ENCODE data around the gene CLPX.
"Not testable (repeated sequence)": the region's sequence is repeated elsewhere in the genome, so short reads cannot be mapped to it uniquely, and the experiment has no call there.

CLPX gene

GRCh38 chr15:65184868-65185717 lies at the start of gene CLPX:
TSS of gene CLPX (minus strand) at chr15:65185342. CDS start at chr15:65185153, 189 bp downstream.
- peak; percentile 95 for DNase-seq (ENCODE audit: low read depth)

- no peak for DNase-seq (ENCODE audit: low read depth)
Measured at GRCh38 chr15:65233696-65234095, 48.6 kb upstream of the CLPX start.

GRCh38 chr15:65232520-65232919 lies 47.4 kb upstream of the CLPX start:
- DNase-seq (ENCODE audit: low read depth) = no peak

DNA sequence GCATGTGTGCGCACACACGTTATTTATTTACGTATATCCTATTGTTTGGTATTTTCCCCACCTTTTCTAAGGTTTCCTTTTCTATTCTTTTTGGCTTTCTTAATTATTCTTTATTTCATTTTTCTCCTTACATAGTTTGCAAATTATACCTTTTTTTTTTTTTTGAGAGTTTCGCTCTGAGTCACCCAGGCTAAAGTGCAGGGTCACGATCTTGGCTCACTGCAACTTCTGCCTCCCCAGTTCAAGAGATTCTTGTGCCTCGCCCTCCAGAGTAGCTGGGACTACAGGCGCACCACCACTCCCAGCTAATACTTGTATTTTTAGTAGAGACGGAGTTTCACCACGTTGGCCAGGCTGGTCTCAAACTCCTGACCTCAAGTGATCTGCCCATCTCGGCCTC lies 46.2 kb upstream of the CLPX start:
- no peak for DNase-seq (ENCODE audit: low read depth)

DNA sequence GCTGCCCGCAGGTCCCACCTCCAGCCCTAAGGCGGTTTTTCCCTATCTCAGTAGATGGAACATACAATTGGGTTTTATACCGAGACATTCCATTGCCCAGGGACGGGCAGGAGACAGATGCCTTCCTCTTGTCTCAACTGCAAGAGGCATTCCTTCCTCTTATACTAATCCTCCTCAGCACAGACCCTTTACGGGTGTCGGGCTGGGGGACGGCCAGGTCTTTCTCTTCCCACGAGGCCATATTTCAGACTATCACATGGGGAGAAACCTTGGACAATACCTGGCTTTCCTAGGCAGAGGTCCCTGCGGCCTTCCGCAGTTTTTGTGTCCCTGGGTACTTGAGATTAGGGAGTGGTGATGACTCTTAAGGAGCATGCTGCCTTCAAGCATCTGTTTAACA lies 41.8 kb upstream of the CLPX start:
- DNase-seq (ENCODE audit: low read depth) = not testable (repeated sequence)

GRCh38 chr15:65226221-65226620 lies 41.1 kb upstream of the CLPX start:
- DNase-seq (ENCODE audit: low read depth) = no peak

DNA sequence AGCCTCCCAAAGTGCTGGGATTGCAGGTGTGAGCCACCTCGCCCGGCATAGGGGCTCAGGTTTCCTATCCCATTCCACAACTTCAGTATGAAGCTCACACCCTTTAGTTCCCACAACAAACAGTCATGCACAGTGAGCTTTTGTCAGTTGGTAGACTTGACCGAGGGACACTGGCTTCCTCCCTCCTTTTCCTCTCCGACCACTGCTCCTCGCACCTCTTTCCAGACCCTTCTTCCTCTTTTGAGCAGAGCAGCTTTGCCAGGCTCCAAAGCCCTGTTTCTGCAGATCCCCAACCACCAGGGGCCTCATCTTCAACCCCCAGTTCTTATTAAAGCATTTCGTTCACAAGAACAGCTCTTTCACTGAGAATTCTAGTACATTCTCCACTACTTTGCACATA lies 38.9 kb upstream of the CLPX start:
- DNase-seq (ENCODE audit: low read depth) = no peak

DNA sequence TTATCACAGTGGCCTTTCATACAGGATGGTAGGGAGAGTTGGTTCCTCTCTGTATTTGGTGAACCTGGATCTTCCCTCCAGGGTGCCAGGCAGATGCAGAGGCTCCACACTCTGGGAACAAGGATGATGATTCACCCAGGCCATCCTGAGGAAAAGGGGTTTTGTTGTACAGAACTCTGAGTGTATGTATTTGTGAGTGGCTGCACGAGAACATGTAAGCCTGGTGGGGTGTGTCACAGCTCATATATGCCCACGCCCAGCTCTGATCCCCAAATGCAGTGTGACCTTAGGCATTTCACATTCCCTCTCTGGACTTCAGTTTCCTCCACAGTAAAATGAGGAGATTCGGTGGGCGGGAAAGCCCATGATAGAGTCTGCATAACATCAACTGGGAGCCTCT lies 37.7 kb upstream of the CLPX start:
- DNase-seq (ENCODE audit: low read depth) = no peak

- no peak for DNase-seq (ENCODE audit: low read depth)
Measured at GRCh38 chr15:65221697-65222096, 36.6 kb upstream of the CLPX start.

DNA sequence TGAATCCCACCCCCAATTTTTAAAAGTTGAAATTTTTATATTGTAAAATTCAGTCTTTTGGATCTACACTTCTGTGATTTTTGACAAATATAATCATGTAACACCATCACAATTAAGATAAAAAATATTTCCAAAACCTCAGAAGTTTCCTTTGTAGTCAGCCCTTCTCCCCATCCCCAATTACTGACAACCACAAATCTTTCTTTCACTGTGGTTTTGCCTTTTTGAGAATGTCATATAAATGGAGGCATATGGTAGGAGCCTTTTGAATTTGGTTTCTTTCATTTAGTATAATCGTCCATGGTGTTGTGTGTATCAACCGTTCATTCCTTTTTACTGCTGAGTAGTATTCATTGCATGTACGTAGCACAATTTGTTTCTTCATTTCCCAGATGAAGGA lies 34.0 kb upstream of the CLPX start:
- no peak for DNase-seq (ENCODE audit: low read depth)

DNA sequence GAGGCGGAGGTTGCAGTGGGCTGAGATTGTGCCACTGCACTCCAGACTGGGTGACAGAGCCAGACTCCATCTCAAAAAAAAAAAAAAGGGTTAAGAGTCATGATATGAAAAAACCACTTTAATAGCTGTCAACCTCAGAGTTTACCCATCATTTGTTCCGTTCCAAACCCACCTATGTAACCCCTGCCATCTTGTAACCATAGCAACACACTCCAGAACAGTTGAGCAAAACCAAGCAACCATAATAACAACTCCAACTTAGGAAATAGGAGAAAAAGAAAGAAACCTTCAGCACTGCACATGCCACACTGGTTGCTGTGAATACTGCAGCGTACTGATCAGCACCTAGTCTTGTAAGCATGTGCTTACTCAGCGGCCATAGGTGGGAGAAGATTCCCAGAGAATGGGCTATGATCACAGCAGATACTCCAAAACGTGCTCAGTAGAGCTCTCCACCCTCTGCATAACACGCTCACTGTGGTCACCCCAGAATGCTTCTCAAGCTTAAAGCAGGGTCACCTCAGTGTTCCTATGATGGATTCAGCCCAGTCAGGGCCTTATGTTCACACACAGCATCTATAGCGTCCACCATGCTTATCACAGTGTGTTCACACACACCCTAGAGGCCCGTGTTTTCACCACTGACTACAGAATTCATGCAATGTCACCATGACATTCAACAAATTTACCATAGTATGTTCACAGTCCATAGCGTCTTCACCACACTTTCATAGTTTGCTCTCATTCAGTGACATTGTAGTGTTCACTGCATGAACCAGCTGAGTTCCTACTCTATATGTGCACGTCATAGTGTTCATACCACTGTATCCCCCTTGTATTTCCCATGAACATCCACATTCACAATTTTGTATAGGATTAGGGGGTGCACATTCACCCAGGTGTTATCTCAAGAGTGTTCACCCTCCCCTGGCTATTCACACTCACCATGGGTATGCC lies 32.7 kb upstream of the CLPX start:
- DNase-seq (ENCODE audit: low read depth) = no peak

GRCh38 chr15:65215496-65215895 lies 30.4 kb upstream of the CLPX start:
- no peak for DNase-seq (ENCODE audit: low read depth)

DNA sequence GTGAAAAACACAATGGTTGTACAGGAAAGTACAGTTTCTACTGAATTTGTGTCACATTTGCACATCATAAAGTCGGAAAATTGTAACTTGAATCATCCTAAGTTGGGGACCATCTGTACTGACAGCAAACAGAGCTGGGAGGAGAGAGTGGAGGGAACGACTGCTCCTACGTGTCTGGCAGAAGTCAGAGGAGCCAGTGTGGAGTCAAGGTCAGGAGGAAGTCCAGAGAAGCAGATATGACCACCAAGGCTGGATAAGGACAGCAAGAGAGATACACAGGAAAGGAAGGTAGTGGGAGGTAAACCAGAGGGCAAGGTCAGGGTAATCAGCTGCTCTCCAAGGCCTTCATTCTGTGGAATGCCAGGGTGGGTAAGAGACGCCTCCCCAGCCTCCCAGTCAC lies 28.9 kb upstream of the CLPX start:
- DNase-seq (ENCODE audit: low read depth) = no peak

GRCh38 chr15:65213241-65213640 lies 28.1 kb upstream of the CLPX start:
- no peak for DNase-seq (ENCODE audit: low read depth)

DNA sequence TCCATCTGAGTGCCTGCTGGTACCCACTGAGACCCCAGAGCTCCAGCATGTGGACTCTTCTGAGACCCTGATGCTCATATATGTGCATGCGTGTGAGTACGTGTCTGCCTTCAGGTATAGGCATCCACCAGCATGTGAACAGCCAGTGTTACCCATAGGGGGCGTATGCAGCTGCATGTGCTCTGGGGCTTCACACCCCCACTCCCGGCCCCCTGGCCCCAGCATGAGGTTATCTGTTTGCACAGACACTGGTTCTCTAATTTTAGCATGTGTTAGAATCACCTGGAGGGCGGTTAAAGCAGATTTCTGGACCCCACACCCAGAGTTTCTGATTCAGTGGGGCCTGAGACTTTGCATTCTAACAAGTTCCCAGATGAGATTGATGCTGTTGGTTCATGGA lies 27.0 kb upstream of the CLPX start:
- DNase-seq (ENCODE audit: low read depth) = no peak

DNA sequence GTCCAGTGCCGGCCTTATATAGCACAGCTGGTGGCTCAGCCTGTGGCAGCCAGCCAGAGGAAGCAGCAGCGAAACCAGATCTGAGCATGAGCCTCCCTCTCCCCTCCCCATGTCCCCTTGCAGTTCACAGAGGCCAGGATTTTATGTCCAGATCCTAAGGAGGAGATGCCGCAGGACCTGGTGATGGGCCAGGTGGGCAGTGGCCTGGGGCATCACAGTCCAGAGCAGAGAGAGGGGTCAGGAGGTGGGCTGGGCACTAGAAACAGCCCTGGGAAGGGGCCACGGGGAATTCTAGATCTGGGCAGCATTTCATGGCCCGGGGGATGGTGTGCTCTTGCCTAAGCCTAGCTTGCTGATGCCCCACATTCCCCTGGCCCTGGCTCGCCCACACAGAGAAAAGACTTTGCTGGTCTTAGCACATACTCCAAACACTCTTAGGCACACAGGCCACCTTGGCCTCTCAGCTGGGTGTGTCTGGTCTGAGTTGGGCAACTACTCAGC lies 26.4 kb upstream of the CLPX start:
- peak; percentile 68 for DNase-seq (ENCODE audit: low read depth)

DNA sequence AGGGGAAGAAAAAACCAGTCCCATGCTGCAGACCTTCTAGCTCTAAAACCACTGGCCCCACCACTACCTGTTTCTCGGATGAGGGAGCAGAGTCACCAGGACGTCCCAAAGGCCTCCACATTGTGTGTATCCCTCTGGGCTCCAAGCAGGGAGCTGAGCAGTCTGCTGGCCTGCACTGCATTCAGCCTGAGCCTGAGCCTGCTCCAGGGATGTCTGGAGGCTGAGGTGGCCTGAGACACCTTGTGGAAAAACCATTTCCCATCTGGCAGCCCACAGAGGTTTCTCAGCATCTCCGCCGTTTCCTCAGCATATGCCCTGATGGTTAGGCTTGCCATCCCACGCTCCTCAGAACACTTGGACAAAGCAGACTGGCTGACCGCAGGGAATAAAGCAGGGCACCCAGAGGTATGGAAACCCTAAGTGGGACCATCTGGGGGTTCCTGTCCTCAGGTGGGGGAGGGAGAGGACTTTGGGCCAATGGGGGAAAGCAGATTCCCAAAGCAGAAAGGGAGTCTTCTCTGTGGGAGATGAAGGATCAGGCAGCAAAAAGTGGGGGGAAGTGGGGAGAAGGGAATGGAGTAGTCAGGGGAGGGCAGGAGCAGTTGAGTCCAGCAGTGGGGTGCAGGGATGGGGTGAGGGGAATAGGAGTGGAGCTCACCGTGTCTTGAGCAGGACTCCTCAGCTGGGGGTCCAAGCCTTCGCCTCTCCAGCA lies 25.8 kb upstream of the CLPX start, which contains the start of gene CILP:
TSS of gene CILP (minus strand) at position 704 of the 712 bp plus-strand sequence. CDS start 1,718 bp downstream, outside the sequence.
- no peak for DNase-seq (ENCODE audit: low read depth)

- DNase-seq (ENCODE audit: low read depth) = peak; percentile 18
Measured at GRCh38 chr15:65209701-65210643, 24.8 kb upstream of the CLPX start.

DNA sequence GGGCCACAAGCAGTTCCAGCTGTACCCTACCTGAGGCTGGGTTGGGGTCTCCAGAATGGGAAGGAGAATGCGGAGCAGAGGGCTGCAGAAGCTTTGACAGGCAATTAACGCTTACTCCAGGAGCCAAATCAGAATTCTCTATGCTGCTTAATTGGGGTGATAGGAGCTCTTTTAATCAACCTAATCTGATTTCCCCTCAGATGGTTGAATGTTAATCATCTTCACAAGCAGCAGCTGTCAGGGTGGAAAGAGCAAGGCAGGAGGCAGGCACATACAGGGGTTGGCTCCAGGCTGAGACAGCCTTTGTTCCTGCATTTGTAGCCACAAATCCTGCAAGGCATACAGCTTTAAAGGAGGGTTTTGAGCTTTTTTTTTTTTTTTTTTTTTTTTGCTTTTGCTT lies 23.5 kb upstream of the CLPX start:
- no peak for DNase-seq (ENCODE audit: low read depth)

GRCh38 chr15:65207280-65207840 lies 22.2 kb upstream of the CLPX start:
- DNase-seq (ENCODE audit: low read depth) = no peak
